ENCODE results near the gene NMNAT2.
A peak's percentile ranks its signal among the peaks of the same experiment; 100 is the strongest.
"Not testable (repeated sequence)": the region's sequence is repeated elsewhere in the genome, so short reads cannot be mapped to it uniquely, and the experiment has no call there.

Gene NMNAT2

DNA sequence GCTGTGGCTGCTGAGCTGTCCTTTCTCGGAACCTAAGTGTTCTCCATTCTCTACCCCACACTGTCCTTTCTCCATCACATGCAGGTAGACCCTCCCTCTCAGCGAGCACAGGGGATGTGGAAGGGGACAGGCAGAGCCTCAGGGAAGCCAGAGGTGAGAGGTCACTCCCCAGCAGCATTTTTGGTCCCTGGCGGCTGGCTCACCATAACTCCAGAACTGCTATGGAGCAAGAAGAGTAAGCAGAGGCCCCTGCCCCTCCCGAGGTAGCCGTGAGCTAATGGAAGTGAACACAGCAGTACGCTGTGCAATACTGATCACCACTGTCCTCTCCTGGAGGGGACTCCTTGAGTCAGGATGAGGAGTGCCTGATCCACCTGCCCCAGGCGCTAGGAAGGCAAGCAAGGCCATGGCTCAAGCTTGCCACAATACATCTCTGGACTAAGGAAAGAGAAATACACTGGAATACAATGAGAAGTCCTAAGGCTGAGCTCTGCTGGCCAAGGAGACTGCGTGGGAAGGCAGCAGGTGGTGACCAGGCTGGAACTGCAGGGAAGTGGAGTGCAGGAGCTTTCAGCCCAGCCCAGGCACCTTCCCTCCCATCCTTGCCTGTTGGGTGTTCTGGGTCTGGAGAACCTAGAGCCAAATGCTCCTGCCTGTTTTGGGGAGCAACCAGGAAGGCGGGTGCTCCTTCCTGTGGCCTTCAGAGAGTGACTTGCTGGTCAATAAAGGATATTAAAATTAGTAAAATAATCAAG, 135.9 kb downstream of the NMNAT2 start:
- no peak for DNase-seq

DNA sequence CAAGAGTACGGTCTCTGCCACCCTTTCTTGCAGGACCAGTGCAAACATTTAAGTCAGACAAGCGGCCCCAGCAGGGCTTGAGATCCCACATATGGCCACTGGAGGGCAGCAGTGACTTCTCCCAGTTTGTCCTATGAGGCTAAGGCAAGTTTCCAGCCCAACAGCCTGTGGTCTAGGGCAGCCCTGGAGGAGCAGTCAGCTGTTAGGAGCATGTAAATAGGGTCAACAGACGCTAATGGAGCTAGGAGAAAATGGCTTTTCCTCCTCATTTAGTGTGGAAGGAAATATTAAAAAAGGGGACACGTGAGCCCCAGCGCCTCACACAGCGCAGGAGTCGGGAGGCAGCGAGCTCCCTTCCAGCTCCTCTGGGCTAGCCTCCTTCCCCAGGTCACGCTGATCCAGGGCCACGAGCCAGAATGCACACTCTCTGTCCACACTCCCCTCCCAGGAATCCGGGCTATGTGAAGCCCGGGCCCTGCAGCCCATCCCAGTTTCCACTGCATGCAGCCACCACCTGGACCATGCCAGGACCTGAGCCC, 136.6 kb downstream of the NMNAT2 start:
- DNase-seq: peak; percentile 94

DNA sequence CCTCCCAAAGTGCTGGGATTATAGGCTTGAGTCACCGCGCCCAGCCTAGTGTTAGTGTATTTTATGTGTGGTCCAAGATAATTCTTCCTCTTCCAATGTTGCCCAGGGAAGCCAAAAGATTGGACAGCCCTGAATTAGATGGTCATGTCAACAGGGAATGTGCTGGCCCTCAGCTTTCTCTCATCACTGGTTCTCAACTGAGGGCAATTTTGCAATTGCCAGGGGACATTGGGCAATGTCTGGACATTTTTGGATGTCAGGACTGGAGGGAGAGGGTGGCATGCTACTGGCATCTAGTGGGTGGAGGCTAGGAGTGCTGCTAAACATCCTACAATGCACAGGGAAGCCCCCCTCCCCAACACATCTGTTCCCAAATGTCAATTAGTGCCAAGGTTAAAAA, 137.1 kb downstream of the NMNAT2 start:
- DNase-seq: no peak

DNA sequence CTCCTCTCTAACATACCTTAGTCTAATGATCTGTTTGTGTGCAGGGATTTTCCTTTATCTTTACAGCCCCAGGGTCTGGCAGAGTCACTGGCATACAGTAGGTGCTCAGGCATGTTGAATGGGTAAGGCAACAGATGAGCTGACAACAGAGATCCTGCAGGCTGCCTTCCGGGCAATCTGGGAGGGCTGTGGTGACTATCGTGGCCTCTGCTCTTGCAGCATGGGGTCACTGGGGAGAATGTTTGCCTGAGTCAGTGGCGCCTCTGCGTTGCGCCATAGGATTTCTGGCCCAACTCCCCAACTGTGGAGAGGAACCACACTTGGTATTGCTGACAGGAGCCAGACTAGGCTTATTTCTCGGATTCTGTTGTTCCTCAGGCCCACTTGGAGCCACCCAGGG, 138.3 kb downstream of the NMNAT2 start:
- peak; percentile 52 for DNase-seq

DNA sequence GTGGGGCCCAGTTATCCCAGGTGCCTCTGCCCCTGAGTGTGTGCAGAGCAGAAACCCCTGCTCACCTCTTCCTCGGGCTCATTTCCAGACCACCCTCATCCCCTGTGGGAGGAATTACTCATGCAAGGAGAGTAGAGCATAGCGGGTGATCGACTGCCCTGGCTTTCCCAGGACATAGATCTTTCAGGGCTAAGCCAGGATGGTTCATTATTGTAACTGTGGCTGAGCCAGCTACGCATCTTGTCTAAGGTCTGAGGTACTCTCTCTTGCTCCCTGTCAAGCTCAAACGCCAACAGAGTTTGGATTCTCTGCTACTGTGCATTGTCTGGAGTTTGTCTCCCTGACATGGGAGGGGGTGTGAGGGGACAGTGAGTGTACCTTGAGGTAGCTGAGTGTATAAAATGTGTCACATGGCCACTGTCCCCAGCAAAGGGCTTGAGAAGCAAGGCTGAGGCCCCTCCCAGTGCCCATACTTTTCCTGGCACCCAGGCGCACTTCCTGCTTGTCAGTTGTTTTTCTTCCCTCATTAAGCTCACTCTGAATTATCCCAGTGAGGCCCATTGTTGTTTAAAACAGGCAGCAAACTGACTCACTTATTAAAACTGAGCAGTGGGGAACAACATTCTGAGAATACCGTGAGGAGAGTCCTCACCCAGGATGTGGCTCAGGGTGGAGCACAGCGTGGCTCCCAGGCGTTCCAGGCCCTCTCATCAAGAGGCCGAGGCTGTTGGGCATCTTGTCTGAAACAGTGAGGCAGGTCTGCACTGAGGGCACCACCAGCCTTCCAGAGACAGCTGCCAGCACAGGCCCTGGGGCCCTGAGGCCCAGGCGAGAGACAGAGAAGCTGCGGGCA, 139.2 kb downstream of the NMNAT2 start:
- DNase-seq: no peak

DNA sequence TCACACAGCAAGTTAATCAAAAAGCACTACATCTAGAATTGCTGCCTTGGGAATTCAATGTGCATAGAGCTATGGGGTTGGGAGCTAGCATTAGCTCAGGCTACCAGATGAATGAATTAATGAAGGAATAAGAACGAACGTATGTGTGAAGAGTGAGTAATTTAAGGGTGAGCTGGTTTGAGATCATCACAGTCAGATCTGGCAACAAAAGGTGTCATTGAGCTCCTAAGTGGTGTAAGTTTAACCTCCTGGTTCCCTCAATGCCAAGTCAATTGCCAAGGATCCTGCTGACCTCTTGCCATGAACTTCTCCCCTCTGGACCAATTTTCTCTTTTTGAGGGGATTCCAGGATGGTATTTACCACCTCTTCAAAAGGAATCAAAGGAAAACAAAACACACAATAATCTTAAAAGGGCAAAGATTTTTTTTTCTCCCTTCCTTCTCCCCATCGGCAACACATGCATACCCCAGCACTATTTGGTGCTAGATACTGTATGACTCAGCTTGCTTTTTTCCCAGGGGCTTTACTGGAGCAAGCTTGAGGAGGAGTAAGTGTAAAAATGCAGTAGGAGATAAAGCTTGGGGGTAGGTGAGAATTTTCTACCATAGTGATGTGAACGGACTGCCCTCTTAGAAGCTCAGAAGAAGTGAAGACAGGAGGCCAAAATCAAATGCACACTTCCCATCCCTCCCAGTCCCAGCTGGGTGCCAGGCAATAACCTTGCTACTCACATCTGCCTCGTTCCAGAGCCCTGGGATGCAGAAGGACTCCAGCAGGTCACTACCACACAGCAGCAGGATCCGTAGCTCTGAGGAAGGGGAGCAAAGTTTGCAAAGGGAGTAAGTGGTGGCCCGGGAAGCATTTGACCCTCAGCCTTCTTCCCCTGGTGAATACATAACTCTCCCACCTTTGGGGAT, 140.1 kb downstream of the NMNAT2 start:
- no peak for DNase-seq

DNA sequence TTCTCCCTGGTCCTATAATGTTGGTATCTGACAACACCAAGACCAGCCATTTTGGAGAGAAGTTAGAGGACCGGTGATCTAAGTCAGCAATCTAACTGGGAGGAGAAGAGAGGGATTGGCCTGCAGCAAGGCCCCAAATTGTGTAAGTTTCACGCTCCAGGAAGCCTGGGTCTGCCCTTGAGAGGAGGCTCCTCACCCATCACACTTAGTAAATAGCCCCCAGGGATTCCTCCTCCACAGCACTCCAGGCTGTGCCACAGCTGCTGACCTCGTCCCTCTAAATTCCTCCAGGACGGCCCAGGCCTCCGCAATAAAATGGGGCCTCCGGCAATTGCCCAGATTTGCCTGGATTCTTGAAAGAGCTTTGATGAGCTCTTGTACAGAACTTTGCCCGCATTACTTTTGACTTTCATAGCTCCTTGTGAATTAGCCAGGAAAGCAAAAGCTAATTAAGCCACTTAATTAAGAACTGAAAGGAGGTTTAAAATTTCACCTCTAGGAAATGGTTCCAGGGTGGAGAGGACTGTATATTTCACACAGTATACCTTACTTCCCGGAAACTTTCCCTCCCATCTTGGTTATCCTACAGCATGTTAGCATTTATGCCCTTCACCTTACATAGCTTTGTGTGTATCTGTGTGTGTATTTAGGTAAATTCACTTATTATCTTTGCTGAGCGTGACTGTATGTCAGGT, 141.6 kb downstream of the NMNAT2 start:
- no peak for DNase-seq

DNA sequence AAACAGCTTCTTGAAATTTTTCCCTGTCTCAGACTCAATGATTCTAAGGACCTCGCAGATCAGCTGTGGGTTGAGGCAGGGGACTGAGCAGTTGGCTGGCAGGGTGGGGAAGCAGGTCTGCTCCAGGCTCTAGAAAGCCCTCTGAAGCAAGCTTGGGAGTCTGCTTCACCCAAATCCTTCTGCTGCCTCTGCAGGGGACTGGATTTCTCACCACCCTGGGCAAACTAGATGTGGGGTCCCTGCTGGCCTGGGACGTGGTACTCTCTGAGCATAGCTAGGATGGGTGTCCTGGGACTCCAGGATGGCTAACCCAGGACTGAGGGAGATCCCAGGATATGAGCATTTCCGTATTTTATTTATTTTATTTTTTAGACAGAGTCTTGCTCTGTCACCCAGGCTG, 142.9 kb downstream of the NMNAT2 start:
- no peak for DNase-seq

DNA sequence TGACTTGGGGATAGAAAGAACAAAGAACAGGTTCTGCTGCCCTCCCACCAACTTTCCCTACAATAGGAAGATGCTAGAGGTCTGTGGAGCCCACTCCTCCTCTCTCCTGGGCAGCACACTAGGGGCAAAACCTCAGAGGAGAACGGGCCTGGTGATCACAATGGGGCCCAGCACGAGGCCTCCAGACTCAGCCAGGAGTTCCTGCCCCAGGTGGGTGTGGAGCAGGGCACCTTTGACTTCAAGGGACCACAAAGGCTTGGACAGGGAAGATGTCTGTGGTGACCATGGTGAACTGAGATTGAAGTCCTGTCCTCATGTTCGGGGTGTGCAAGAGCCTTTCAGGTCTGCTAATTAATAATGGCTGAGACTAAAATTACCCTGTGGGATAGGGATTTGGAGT, 143.3 kb downstream of the NMNAT2 start:
- DNase-seq: no peak

DNA sequence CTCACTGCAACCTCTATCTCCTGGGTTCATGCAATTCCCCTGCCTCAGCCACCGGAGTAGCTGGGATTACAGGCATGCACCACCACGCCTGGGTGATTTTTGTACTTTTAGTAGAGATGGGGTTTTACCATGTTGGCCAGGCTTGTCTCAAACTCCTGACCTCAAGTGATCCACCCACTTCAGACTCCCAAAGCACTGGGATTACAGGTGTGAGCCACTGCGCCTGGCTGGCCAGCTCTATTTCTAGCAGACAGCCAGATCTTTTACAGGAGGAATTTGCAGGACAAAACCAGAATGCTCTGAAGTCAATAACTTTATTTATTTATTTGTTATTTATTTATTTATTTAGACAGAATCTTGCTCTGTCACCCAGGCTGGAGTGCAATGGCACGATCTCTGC, 144.2 kb downstream of the NMNAT2 start:
- DNase-seq: not testable (repeated sequence)

DNA sequence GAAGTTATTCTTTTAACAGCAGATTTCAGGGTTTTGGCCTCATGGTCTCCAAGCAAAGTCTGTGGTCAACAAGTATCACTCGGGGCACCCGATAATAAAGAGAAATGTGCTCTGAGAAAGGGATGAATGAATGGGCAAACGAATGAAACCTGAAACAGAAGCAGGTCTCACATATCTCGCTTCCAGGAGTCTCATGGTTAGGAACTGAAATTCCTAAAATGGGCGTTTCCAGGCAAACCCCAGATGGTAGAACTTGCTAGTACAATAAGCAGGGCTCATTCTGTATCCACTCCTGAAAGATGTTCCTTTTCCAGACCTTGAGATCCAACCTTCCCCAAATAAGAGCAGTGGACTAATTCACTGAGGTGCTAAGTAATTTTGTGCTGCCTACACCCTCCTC, 144.9 kb downstream of the NMNAT2 start:
- DNase-seq: no peak

DNA sequence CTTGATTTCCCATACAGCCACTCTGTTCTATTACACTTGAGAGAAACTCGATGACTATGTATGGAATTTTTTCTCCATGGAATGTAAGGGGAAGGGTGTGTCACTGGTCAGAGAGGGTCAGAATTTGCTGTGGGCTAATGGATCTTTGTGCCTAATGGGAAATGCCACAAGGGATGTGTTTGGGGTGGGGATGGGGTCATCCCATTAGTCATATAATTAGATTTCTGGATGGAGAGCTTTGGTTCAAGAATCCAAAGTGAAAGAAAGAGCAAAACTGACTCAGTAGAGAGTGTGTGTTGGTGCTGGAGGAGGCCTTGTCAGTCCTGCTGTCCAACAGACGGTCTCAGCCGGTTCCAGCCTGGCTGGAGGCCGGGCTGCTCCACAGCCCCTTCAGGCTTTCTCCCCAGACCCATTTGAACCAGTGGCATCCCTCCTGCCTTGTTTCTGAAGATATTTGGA, 145.8 kb downstream of the NMNAT2 start:
- no peak for DNase-seq

DNA sequence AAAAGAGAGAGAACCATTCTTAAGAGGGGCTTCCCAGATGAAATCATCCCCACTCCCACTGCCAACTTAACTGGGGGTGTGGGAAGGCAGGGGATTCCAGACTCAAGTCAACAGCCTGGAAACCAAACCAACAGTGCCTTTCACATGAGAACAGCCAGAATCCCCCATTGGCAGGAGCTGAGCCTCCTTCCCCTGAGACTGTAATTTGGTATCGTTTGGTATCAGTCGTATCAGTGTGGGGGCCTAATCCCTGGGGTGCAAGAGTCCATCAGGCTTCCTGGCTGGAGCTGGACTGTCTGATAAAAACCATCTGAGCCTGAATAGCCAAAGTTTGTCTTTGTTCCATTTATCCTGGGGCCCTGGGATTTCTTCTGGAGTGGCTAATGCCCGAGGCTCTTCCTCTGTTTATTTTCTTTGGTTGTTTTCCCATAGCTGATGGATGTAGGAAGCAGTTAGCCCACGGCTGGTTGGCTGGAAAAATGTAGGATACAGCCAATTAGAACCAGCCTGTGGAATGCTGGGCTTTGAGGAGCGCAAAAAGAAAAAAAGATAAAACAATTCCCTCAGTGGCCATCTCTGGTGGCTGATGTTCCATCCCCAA, 147.5 kb downstream of the NMNAT2 start:
- no peak for DNase-seq

DNA sequence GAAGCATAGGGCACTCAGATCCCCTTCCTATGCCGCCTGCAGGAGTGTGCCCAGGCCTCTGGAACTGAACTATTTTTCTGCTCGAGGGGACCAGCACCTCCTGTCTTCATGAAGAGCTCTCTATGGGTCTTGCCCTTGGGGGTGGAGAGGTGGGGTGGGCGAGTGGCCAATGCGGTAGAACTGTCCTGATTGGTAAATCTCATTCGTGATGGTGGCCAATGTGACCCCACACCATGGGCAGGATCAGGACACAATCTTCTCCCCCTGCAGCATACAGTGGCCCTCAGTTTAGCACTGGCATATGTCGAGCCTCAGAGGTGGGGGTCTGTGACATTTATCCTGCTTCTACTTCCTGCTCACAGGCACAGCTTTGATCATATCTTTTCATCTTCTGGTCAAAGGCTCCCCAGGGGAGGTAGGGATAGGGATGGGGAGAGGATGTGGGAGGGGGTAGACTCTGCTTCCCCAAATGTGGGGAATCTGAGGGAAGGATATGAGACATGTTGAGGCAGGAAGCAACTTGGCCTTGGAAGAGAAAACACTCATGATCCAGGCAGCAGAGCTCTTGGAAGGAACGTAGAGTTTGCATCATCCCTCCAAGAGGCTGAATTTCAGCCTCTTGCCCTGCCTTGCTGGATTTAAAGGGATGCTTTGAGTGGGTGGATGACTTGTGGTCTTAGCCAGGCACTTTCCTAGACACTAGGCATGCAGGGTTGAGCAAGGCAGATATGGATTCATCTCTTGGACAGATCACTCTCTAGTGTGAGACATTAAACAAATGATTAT, 150.3 kb downstream of the NMNAT2 start:
- DNase-seq: no peak

DNA sequence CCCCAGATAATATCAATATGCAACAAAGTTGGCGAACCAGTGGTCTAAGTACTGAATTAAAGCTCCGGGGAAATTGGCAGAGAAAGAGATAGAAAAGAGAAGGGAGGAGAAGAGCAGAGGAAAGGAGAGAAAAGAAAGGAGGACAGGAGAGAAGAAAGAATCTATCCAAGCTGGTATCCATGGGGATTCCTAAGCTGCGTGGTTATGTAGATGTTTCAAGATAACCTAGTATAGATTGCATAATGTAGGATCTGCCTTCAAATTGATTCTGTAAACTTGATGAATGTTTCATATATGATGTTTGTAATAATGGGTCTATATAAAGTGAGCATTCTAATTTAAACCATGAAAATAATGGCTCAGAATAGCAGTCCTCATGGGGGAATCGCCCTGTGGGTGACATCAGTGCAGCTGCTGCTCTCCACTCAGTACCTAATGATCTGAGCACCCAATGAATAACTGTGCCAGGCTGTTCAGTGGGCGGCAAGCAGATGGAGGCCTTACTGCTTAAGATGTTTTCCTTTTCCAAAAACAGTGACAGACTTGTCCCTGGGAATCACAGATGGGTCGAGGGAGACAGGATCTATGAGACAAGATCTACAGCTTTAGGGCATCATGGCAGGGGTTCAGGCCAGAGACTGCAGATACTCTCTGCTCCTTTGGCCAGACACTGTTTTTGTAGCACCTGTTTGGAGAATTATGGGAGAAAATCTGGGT, 154.1 kb downstream of the NMNAT2 start:
- DNase-seq: no peak

DNA sequence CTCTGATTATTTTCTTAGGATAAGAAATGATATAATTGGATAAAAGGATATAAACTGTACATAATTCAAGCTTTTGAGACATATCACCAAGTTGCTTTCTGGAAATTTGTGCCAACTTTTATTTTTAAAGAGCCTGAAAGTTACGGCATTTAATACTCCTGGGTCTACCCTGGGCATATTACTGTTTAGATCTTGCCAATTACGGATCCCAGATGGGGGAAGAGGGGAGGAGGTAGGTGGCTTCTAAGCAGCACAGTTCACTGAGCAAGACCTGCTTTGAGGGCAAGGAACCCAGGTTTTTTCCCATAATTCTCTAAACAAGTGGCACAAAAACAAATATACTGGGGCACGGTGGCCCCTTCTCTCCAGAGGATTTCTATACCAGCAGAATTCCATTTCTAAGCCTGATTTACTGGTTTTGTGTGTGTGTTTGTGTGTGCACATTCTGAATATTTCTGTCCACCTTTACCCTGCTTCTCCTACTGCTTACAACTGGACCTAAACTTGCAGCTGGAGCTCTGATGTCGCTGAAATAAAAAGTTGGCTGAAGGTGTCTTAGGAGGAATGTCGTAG, 155.5 kb downstream of the NMNAT2 start:
- no peak for DNase-seq

DNA sequence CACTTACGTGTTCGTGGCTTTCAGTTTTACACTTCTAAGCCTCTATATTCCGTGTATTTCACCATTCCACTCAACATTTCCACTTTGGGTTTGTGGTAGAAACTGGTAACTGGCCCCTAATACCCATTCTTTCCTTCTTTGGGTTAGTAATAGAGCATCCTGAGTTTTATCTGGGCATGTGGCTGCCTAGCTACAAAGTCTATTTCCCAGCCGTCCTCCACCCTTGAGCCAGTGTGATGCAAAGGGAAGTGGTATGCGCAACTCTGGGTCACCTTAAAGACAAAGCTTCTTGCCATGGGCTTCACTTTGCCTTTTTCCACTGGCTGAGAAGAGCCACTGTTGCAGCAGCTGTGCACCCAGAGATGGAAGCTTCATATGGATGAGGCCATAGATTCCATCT, 158.3 kb downstream of the NMNAT2 start:
- no peak for DNase-seq

DNA sequence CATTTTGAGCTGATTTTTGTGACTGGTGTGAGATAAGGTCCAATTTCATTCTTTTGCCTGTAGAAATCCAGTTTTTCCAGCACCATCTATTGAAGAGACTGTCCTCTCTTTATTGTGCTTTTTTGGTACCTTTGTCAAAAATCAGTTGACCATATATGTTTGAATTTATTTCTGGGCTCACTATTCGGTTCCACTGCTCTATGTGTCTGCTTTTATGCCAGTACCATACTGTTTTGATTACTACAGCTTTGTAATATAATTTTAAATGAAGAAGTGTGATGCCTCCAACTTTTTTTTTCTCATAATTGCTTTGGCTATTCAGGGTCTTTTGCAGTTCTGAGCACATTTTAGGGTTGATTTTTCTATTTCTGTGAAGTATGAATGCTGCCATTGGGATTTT, 163.1 kb downstream of the NMNAT2 start:
- DNase-seq: no peak

DNA sequence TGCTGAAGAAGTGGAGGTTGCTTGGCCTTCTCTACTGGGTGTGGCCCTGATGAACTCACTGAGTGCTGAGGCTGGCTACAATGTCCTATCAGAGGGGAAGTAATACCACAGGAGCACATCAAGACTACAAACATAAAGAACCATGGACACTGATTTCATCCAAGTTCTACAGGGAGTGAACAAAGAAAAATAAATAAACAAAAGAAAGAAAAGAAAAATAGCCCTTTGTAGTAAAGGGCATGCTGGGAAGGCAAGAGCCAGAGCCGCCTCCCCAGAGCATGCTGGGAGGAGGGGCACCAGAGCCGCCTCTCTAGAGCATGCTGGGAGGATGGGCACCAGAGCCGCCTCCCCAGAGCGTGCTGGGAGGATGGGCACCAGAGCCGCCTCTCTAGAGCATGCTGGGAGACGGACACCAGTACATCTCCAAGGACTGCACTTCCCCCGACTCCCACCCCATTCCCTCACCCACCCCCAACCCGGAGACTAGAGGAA, 166.2 kb downstream of the NMNAT2 start:
- no peak for DNase-seq
